GM12873 (cell line): ENCODE measurements around the gene LECT2.

Experiments used
- TF ChIP-seq, protein P1 (sequence below): IDR thresholded peaks from 2 replicates; pipeline ENCODE4 v1.5.1; 2012; ENCODE audit warnings: low read depth, mild to moderate bottlenecking, moderate library complexity, low read length, control low read depth; ENCODE audit not compliant: insufficient read depth; ENCODE audit errors: missing control alignments

The LECT2 gene

DNA sequence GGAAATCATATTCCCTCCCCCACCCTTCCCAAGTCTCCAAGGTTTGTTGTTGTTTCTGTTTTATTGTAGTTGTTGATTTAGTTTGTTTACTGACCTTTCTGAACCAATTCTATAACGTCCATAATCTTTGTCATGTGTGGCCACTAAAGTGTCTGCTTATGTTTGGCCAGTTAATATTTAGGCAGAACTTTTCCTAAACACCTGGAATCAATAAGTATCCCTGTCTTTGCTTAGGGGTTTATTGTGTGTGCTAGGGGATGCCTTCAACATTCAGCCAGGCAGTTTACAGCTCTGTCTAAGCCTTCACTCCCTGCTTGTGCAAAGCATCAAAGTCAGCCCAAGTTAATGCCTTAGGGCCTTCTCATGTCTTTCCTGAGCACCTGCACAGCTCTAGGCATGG lies 16.9 kb upstream of the LECT2 start:
- TF ChIP-seq, protein P1, sequence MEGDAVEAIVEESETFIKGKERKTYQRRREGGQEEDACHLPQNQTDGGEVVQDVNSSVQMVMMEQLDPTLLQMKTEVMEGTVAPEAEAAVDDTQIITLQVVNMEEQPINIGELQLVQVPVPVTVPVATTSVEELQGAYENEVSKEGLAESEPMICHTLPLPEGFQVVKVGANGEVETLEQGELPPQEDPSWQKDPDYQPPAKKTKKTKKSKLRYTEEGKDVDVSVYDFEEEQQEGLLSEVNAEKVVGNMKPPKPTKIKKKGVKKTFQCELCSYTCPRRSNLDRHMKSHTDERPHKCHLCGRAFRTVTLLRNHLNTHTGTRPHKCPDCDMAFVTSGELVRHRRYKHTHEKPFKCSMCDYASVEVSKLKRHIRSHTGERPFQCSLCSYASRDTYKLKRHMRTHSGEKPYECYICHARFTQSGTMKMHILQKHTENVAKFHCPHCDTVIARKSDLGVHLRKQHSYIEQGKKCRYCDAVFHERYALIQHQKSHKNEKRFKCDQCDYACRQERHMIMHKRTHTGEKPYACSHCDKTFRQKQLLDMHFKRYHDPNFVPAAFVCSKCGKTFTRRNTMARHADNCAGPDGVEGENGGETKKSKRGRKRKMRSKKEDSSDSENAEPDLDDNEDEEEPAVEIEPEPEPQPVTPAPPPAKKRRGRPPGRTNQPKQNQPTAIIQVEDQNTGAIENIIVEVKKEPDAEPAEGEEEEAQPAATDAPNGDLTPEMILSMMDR = no peak

GRCh38 chr5:135966790-135967189 lies 12.0 kb upstream of the LECT2 start:
- TF ChIP-seq, protein P1 = no peak

GRCh38 chr5:135966165-135966564 lies 11.4 kb upstream of the LECT2 start:
- TF ChIP-seq, protein P1 = no peak

DNA sequence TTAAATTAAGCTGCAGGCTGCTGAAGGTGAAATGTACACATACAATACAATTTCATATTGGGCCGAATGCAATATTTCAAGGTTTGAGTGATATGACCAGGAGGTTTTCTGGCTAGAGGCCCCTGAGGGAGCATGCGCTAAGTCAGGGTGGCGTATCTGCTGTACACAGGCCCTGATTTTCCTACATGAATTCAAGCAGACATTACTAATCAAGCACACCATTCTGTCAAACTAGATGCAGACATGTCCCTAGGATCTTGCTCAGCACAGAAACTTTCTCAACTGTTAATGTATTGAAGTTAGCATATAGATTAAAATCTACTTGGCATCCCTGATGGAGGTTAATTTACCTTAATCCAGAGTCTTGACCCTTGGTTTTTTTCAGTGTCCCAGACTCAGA lies 10.7 kb upstream of the LECT2 start:
- TF ChIP-seq, protein P1 = no peak

- TF ChIP-seq, protein P1 = no peak
Measured at GRCh38 chr5:135964670-135965320, 10.0 kb upstream of the LECT2 start.

DNA sequence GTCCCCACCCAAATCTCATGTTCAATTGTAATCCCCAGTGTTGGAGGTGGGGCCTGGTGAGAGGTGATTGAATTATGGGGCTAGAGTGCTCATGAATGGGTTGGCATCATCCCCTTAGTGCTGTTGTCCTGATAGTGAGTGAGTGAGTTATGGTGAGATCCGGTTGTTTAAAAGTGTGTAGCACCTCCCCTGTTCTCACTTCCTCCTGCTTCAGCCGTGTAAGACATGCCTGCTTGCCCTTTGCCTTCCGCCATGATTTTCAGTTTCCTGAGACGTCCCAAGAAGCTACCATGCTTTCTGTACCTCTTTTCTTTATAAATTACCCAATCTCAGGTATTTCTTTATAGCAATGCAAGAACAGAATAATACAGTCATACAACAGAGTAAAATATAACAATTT lies 742 bp upstream of the LECT2 start:
- TF ChIP-seq, protein P1 = no peak

GRCh38 chr5:135953850-135954249 lies 933 bp downstream of the LECT2 start:
- TF ChIP-seq, protein P1 = no peak
